GM12891 (cell line): ENCODE data around the gene POU6F2.

ENCODE experiments used
- POLR2A ChIP-seq: IDR thresholded peaks from 2 replicates; pipeline ENCODE4 v1.6.1; 2011; ENCODE audit warnings: low read depth, low read length, control low read depth
- POLR2AphosphoS5 ChIP-seq: IDR thresholded peaks from 2 replicates; pipeline ENCODE4 v1.6.1; 2011; ENCODE audit warnings: low read depth, low read length, control low read depth
- POU2F2 ChIP-seq: IDR thresholded peaks from 2 replicates; pipeline ENCODE4 v1.6.1; 2011; ENCODE audit warnings: low read depth, mild to moderate bottlenecking, control low read depth, low read length, moderate library complexity
- SPI1 ChIP-seq: IDR thresholded peaks from 2 replicates; pipeline ENCODE4 v1.6.1; 2011; ENCODE audit warnings: low read depth, low read length, control low read depth
- TAF1 ChIP-seq: IDR thresholded peaks from 2 replicates; pipeline ENCODE4 v1.6.1; 2011; ENCODE audit warnings: low read depth, low read length, control low read depth

DNA sequence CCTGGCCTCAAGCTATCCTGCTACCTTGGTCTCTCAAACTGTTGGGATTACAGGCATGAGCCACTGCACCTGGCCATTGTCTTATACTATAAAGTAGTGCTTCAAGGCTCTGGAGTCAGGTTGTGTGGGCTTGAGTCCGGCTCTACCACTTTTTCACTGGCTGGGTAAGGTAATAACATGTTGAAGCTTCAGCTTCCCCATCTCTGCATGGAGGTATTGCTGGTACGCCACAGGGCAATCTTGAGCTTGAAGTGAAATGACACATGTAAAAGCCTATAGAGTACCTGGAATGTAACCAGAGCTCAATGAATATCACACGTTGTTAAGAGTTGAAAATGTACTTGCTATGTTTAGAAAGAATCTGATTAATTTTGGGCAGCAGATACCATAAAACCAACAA is 120.8 kb downstream of the POU6F2 start:
- TF ChIP-seq POLR2A (no peak), POLR2AphosphoS5 (no peak), TAF1 (no peak), SPI1 (no peak), POU2F2 (no peak)
